DND-41 (cell line): ENCODE results near the gene RAPGEF1.

ENCODE experiments used
- ATAC-seq: fragments of 200-7000 bp; cut with Tn5 transposase; 3 replicates; pipeline ENCODE4 v1.9.1; 2021; ENCODE audit warnings: low read depth; ENCODE audit not compliant: insufficient read depth
- DNase-seq: peaks from one replicate; pipeline ENCODE4 v3.0.0-alpha.2; 2020
- H2AFZ ChIP-seq: 2 replicates; pipeline ENCODE4 v1.6.0; 2012; ENCODE audit warnings: low read depth, low read length
- H3K27ac ChIP-seq: 2 replicates; pipeline ENCODE4 v1.5.1; 2012; ENCODE audit warnings: low read length, inconsistent platforms
- H3K27me3 ChIP-seq: fragments of 200-600 bp; sonication (generic); 2 replicates; pipeline ENCODE4 v1.6.0; 2012; ENCODE audit warnings: low read length, mild to moderate bottlenecking, inconsistent platforms; ENCODE audit not compliant: insufficient read depth, poor library complexity
- H3K36me3 ChIP-seq: 2 replicates; pipeline ENCODE4 v1.5.1; 2012; ENCODE audit warnings: low read length, inconsistent platforms; ENCODE audit not compliant: insufficient read depth
- H3K4me1 ChIP-seq: 2 replicates; pipeline ENCODE4 v1.5.1; 2012; ENCODE audit warnings: mild to moderate bottlenecking, low read length; ENCODE audit not compliant: insufficient read depth
- H3K4me2 ChIP-seq: 2 replicates; pipeline ENCODE4 v1.6.0; 2012; ENCODE audit warnings: mild to moderate bottlenecking, moderate library complexity, low read length, inconsistent platforms; ENCODE audit not compliant: insufficient read depth
- H3K4me3 ChIP-seq, 2 experiments: fragments of 200-600 bp in 1 of 2; shearing (Covaris generic) in 1 of 2; 2 replicates each; pipeline ENCODE4 v1.5.1; 2012 to 2016; ENCODE audit warnings: inconsistent platforms in 2 of 2, low read length in 2 of 2, mild to moderate bottlenecking in 2 of 2, low read depth in 1 of 2, moderate library complexity in 1 of 2
- H3K79me2 ChIP-seq: 2 replicates; pipeline ENCODE4 v1.6.0; 2012; ENCODE audit warnings: low read length, inconsistent platforms; ENCODE audit not compliant: insufficient read depth
- H3K9ac ChIP-seq: 2 replicates; pipeline ENCODE4 v1.6.0; 2012; ENCODE audit warnings: low read depth, mild to moderate bottlenecking, inconsistent platforms, low read length, moderate library complexity
- H3K9me3 ChIP-seq: 2 replicates; pipeline ENCODE4 v1.5.1; 2012; ENCODE audit warnings: low read length, moderate library complexity, mild to moderate bottlenecking, inconsistent platforms; ENCODE audit not compliant: insufficient read depth, severe bottlenecking
- H4K20me1 ChIP-seq: 2 replicates; pipeline ENCODE4 v1.6.0; 2012; ENCODE audit warnings: low read length; ENCODE audit not compliant: insufficient read depth
- CTCF ChIP-seq: IDR thresholded peaks from 2 replicates; pipeline ENCODE4 v1.5.1; 2012; ENCODE audit warnings: borderline replicate concordance, low read length, moderate library complexity, mild to moderate bottlenecking; ENCODE audit not compliant: poor library complexity, severe bottlenecking; ENCODE audit errors: extremely low read depth
- EZH2 ChIP-seq: IDR thresholded peaks from 3 replicates; pipeline ENCODE4 v1.6.1; 2012; ENCODE audit warnings: borderline replicate concordance, low read depth, mild to moderate bottlenecking, moderate library complexity, low read length, inconsistent platforms; ENCODE audit not compliant: severe bottlenecking

RAPGEF1 gene

GRCh38 chr9:131670247-131671132 lies 69.4 kb downstream of the RAPGEF1 start:
- no peak for TF ChIP-seq EZH2
- TF ChIP-seq CTCF = no peak
- H3K27ac ChIP-seq = peak overlapping the region; percentile 35; the same call in 1 of the 2 replicates
- H3K79me2 ChIP-seq = peaks cover 31% of the 10 kb centered on the region
- no peak overlapping the region for H2AFZ ChIP-seq
- H3K27me3 ChIP-seq = no peaks in the 10 kb centered on the region
- no peaks in the 10 kb centered on the region for H3K36me3 ChIP-seq
- no peak overlapping the region for H3K4me2 ChIP-seq
- H3K4me3 ChIP-seq = no peak overlapping the region
- peaks cover 23% of the 10 kb centered on the region for H3K4me1 ChIP-seq
- H3K9me3 ChIP-seq = no peaks in the 10 kb centered on the region
- ATAC-seq (no peak), DNase-seq (no peak)
- H4K20me1 ChIP-seq = peaks cover 79% of the 10 kb centered on the region
- H3K9ac ChIP-seq = no peak overlapping the region

- peak overlapping the region; percentile 40; the same call in 1 of the 2 replicates for H3K27ac ChIP-seq
- peaks cover 25% of the 10 kb centered on the region for H3K79me2 ChIP-seq
- no peak overlapping the region for H3K4me3 ChIP-seq
- H3K27me3 ChIP-seq = no peaks in the 10 kb centered on the region
- no peaks in the 10 kb centered on the region for H3K9me3 ChIP-seq
- no peak for TF ChIP-seq CTCF
- TF ChIP-seq EZH2 = no peak
- ATAC-seq (no peak), DNase-seq (no peak)
- peaks cover 23% of the 10 kb centered on the region for H3K4me1 ChIP-seq
- no peaks in the 10 kb centered on the region for H3K36me3 ChIP-seq
- no peak overlapping the region for H3K9ac ChIP-seq
- H2AFZ ChIP-seq = no peak overlapping the region
- H3K4me2 ChIP-seq = no peak overlapping the region
- H4K20me1 ChIP-seq = peaks cover 73% of the 10 kb centered on the region
Measured at GRCh38 chr9:131669269-131670157, 70.4 kb downstream of the RAPGEF1 start.

- Histone ChIP-seq H3K27me3 (no peaks in the 10 kb centered on the region), H2AFZ (no peak overlapping the region), H3K4me3 (no peak overlapping the region), H3K79me2 (peaks cover 25% of the 10 kb centered on the region), H3K4me2 (no peak overlapping the region), H3K4me1 (peaks cover 23% of the 10 kb centered on the region), H3K36me3 (no peaks in the 10 kb centered on the region), H3K27ac (peak overlapping the region; percentile 39; the same call in 1 of the 2 replicates), H3K9me3 (no peaks in the 10 kb centered on the region), H3K9ac (no peak overlapping the region), H4K20me1 (peaks cover 66% of the 10 kb centered on the region)
- DNase-seq (peak; percentile 54), ATAC-seq (peak; percentile 80)
- no peak for TF ChIP-seq CTCF
- TF ChIP-seq EZH2 = no peak
Measured at GRCh38 chr9:131668439-131669268, 71.2 kb downstream of the RAPGEF1 start.
